ENCODE measurements around the gene IQSEC1. TPM values are rescaled to one million over a fixed set of nuclear protein-coding genes. Genes with fewer than 3 reads are reported as not detected.

Gene IQSEC1
- total and polyA plus RNA-seq, 2 donors (not counting 1 experiment from before 2014, with no cell fraction given), result 4.3 to 18.2 TPM

- Histone ChIP-seq H3K9me3 (ENCODE audit: control insufficient read depth, insufficient read depth, low read depth, low read length) (no peaks in the 10 kb centered on the region), H3K4me1 (ENCODE audit: control insufficient read depth, extremely low read depth, insufficient read depth, low read length) (no peaks in the 10 kb centered on the region), H3K36me3 (ENCODE audit: control insufficient read depth, insufficient read depth, low read length) (no peaks in the 10 kb centered on the region), H3K27ac (ENCODE audit: insufficient read depth, low read length) (no peak overlapping the region), H4K20me1 (ENCODE audit: control insufficient read depth, extremely low read depth, insufficient read depth, low read length) (no peaks in the 10 kb centered on the region), H2AFZ (ENCODE audit: low read length) (no peak overlapping the region), H3K4me2 (ENCODE audit: extremely low read depth, insufficient read depth, low read length) (no peak overlapping the region), H3K27me3 (ENCODE audit: control insufficient read depth, insufficient read depth, low read length) (no peaks in the 10 kb centered on the region), H3K79me2 (ENCODE audit: control insufficient read depth, insufficient read depth, low read length) (no peaks in the 10 kb centered on the region), H3K4me3 (replicated peaks in 1 of 4; ENCODE audit: control extremely low read depth in 1 of 4, insufficient read depth in 1 of 4, low read depth in 3 of 4, low read length in 4 of 4) (no peak overlapping the region), H3K9ac (ENCODE audit: insufficient read depth, low read length) (no peak overlapping the region)
- no peak for TF ChIP-seq EZH2 (IDR thresholded peaks at IDR 0.05; ENCODE audit: low read length, missing control alignments)
- TF ChIP-seq CTCF (conservative IDR thresholded peaks at IDR 0.05 in 1 of 2, IDR thresholded peaks at IDR 0.05 in 1 of 2; ENCODE audit: low read depth in 1 of 2, low read length in 2 of 2), result no peak
- DNase-seq (ENCODE audit: low read depth in 2 of 2), result no peak
Observed at GRCh38 chr3:13054341-13055285, 18.6 kb downstream of the IQSEC1 start.

- Histone ChIP-seq H3K4me2 (ENCODE audit: extremely low read depth, insufficient read depth, low read length) (no peak overlapping the region), H4K20me1 (ENCODE audit: control insufficient read depth, extremely low read depth, insufficient read depth, low read length) (no peaks in the 10 kb centered on the region), H3K27me3 (ENCODE audit: control insufficient read depth, insufficient read depth, low read length) (no peaks in the 10 kb centered on the region), H3K36me3 (ENCODE audit: control insufficient read depth, insufficient read depth, low read length) (no peaks in the 10 kb centered on the region), H3K9ac (ENCODE audit: insufficient read depth, low read length) (no peak overlapping the region), H3K4me1 (ENCODE audit: control insufficient read depth, extremely low read depth, insufficient read depth, low read length) (no peaks in the 10 kb centered on the region), H3K79me2 (ENCODE audit: control insufficient read depth, insufficient read depth, low read length) (no peaks in the 10 kb centered on the region), H3K27ac (ENCODE audit: insufficient read depth, low read length) (no peak overlapping the region), H3K9me3 (ENCODE audit: control insufficient read depth, insufficient read depth, low read depth, low read length) (no peaks in the 10 kb centered on the region), H3K4me3 (replicated peaks in 1 of 4; ENCODE audit: control extremely low read depth in 1 of 4, insufficient read depth in 1 of 4, low read depth in 3 of 4, low read length in 4 of 4) (no peak overlapping the region), H2AFZ (ENCODE audit: low read length) (no peak overlapping the region)
- no peak for DNase-seq (ENCODE audit: low read depth in 2 of 2)
- TF ChIP-seq EZH2 (IDR thresholded peaks at IDR 0.05; ENCODE audit: low read length, missing control alignments) (no peak), CTCF (conservative IDR thresholded peaks at IDR 0.05 in 1 of 2, IDR thresholded peaks at IDR 0.05 in 1 of 2; ENCODE audit: low read depth in 1 of 2, low read length in 2 of 2) (no peak)
Observed at GRCh38 chr3:13053893-13054292, 19.3 kb downstream of the IQSEC1 start.

- peak in 1 of 2 donors; percentile 16 for DNase-seq (ENCODE audit: low read depth in 2 of 2)
- H3K9ac ChIP-seq (ENCODE audit: insufficient read depth, low read length), result no peak overlapping the region
- TF ChIP-seq EZH2 (IDR thresholded peaks at IDR 0.05; ENCODE audit: low read length, missing control alignments) (no peak), CTCF (conservative IDR thresholded peaks at IDR 0.05 in 1 of 2, IDR thresholded peaks at IDR 0.05 in 1 of 2; ENCODE audit: low read depth in 1 of 2, low read length in 2 of 2) (no peak)
Observed at GRCh38 chr3:13053420-13053819, 19.8 kb downstream of the IQSEC1 start.

More at GRCh38 chr3:13053420-13053819, 19.8 kb downstream of the IQSEC1 start:
- Histone ChIP-seq H3K27ac (ENCODE audit: insufficient read depth, low read length) (no peak overlapping the region), H4K20me1 (ENCODE audit: control insufficient read depth, extremely low read depth, insufficient read depth, low read length) (no peaks in the 10 kb centered on the region), H3K9me3 (ENCODE audit: control insufficient read depth, insufficient read depth, low read depth, low read length) (no peaks in the 10 kb centered on the region), H3K4me1 (ENCODE audit: control insufficient read depth, extremely low read depth, insufficient read depth, low read length) (no peaks in the 10 kb centered on the region), H3K4me2 (ENCODE audit: extremely low read depth, insufficient read depth, low read length) (no peak overlapping the region), H3K27me3 (ENCODE audit: control insufficient read depth, insufficient read depth, low read length) (no peaks in the 10 kb centered on the region), H3K36me3 (ENCODE audit: control insufficient read depth, insufficient read depth, low read length) (no peaks in the 10 kb centered on the region), H2AFZ (ENCODE audit: low read length) (no peak overlapping the region), H3K79me2 (ENCODE audit: control insufficient read depth, insufficient read depth, low read length) (no peaks in the 10 kb centered on the region), H3K4me3 (replicated peaks in 1 of 4; ENCODE audit: control extremely low read depth in 1 of 4, insufficient read depth in 1 of 4, low read depth in 3 of 4, low read length in 4 of 4) (no peak overlapping the region)
